T-cell (primary cell): ENCODE results near the gene BACE1. TPM values are rescaled to one million over a fixed set of nuclear protein-coding genes. Genes with fewer than 3 reads are reported as not detected.

ENCODE experiments used
- ATAC-seq, 4 experiments: fragments of 200-7000 bp in 3 of 4; fragments of 150-1000 bp in 1 of 4; cut with Tn5 transposase; replicated peaks in 1 of 4; 1 replicate in 3 of 4; 2 replicates in 1 of 4; pipeline ENCODE4 v1.10.0; 2021; ENCODE audit warnings: moderate library complexity in 3 of 4, mild to moderate bottlenecking in 2 of 4, moderate number of reproducible peaks in 1 of 4
- CTCF ChIA-PET, 2 donors: fragments of 300-600 bp; sonication (Branson Sonifier 250); formaldehyde crosslinking; loops; one replicate each; lab custom pipeline; 2022; ENCODE audit warnings: antibody characterized with exemption in 2 of 2; lab: Charles Lee
- POLR2A ChIA-PET, 2 donors: fragments of 300-600 bp; sonication (Branson Sonifier 250); formaldehyde crosslinking; loops; one replicate each; lab custom pipeline; 2022; ENCODE audit warnings: antibody characterized with exemption in 2 of 2; lab: Charles Lee
- DNase-seq, 35 experiments: peaks; one replicate each; pipeline versions ENCODE4 v3.0.0 to v3.0.0-alpha.2; 2013 to 2023
- H3K27ac ChIP-seq: one replicate; pipeline ENCODE4 v1.5.1; 2013; ENCODE audit warnings: low read length
- H3K27me3 ChIP-seq, 2 experiments: replicated peaks in 1 of 2; 1 replicate in 1 of 2; 2 replicates in 1 of 2; pipeline versions ENCODE4 v1.6.1 to v1.7.0; 2013; ENCODE audit warnings: low read length in 1 of 2, mixed read lengths in 1 of 2; ENCODE audit not compliant: control insufficient read depth in 2 of 2, insufficient read depth in 2 of 2; ENCODE audit errors: extremely low read depth in 1 of 2
- H3K36me3 ChIP-seq, 2 donors: 1 replicate in 1 of 2; 2 replicates in 1 of 2; pipeline versions ENCODE4 v1.6.1 to v1.7.0; 2013; ENCODE audit warnings: low read length in 1 of 2; ENCODE audit not compliant: control insufficient read depth in 2 of 2, insufficient read depth in 1 of 2; ENCODE audit errors: extremely low read depth in 1 of 2
- H3K4me1 ChIP-seq, 2 experiments: 1 replicate in 1 of 2; 2 replicates in 1 of 2; pipeline versions ENCODE4 v1.6.1 to v1.7.0; 2013; ENCODE audit warnings: low read length in 2 of 2, mixed read lengths in 1 of 2; ENCODE audit not compliant: insufficient read depth in 2 of 2, control insufficient read depth in 1 of 2; ENCODE audit errors: extremely low read depth in 1 of 2
- H3K4me3 ChIP-seq, 2 donors: 1 replicate in 1 of 2; 2 replicates in 1 of 2; pipeline versions ENCODE4 v1.5.1 to v1.7.0; 2013; ENCODE audit warnings: mild to moderate bottlenecking in 2 of 2, low read length in 1 of 2, moderate library complexity in 1 of 2; ENCODE audit not compliant: control insufficient read depth in 1 of 2; ENCODE audit errors: extremely low read depth in 1 of 2
- H3K9me3 ChIP-seq: 2 replicates; pipeline ENCODE4 v1.7.0; 2013
- H3K27ac Mint-ChIP-seq, 2 donors: one replicate each; pipeline ENCODE4 v1.8.0; 2020 to 2021; ENCODE audit warnings: mild to moderate bottlenecking in 2 of 2, mixed read lengths in 2 of 2
- H3K27me3 Mint-ChIP-seq, 2 donors: one replicate each; pipeline ENCODE4 v1.8.0; 2021 to 2022; ENCODE audit warnings: mixed read lengths in 2 of 2
- H3K36me3 Mint-ChIP-seq: one replicate; pipeline ENCODE4 v1.8.0; 2021; ENCODE audit warnings: mixed read lengths
- H3K4me1 Mint-ChIP-seq, 3 donors: one replicate each; pipeline ENCODE4 v1.8.0; 2020 to 2022; ENCODE audit warnings: mixed read lengths in 3 of 3, mild to moderate bottlenecking in 1 of 3
- H3K4me3 Mint-ChIP-seq, 3 donors: one replicate each; pipeline ENCODE4 v1.8.0; 2020 to 2022; ENCODE audit warnings: mild to moderate bottlenecking in 3 of 3, mixed read lengths in 3 of 3, moderate library complexity in 3 of 3
- H3K9me3 Mint-ChIP-seq, 3 donors: one replicate each; pipeline ENCODE4 v1.8.0; 2020 to 2022; ENCODE audit warnings: mixed read lengths in 3 of 3
- WGBS: methylation state at CpG from one replicate; pipeline ENCODE4 v1.1.5; 2013; ENCODE audit warnings: missing lambda C conversion rate; ENCODE audit not compliant: insufficient coverage; 5-methylcytosine and 5-hydroxymethylcytosine counted together
- total RNA-seq, 35 experiments: library from RNA in 6 of 35; stranded (reverse) in 6 of 35; fragments of 120-200 nt in 1 of 35; gene quantifications; one replicate each; pipeline versions ENCODE4 v1.2.1 to v1.2.4 and lab custom pipeline; 2013 to 2026

BACE1 gene
- total RNA-seq, 5 donors from 2014 or later (not counting 1 experiment from before 2014, with no cell fraction given), result 1.3 to 2.3 (median 1.9) TPM

- Mint-ChIP-seq H3K27ac (peak overlapping the region in 1 of 2 donors; percentile 19), H3K4me1 (peaks cover 10 to 59% (median 37%) of the 10 kb centered on the region in 3 donors), H3K36me3 (peaks cover 68% of the 10 kb centered on the region), H3K9me3 (no peaks in the 10 kb centered on the region), H3K27me3 (no peaks in the 10 kb centered on the region), H3K4me3 (no peak overlapping the region)
- WGBS, result no CpG with 5 or more reads among the region's 2 CpGs
- CTCF ChIA-PET, result no interaction called here
- H3K36me3 ChIP-seq, result peaks cover 24 to 50% of the 10 kb centered on the region in 2 donors
- no peak overlapping the region for H3K4me3 ChIP-seq
- H3K9me3 ChIP-seq, result no peaks in the 10 kb centered on the region
- H3K27me3 ChIP-seq, result no peaks in the 10 kb centered on the region
- H3K27ac ChIP-seq, result no peak overlapping the region
- no peak for DNase-seq
- peaks cover 2 to 24% of the 10 kb centered on the region in 2 experiments for H3K4me1 ChIP-seq
- POLR2A ChIA-PET, result no interaction called here
- ATAC-seq, result no peak
Observed at GRCh38 chr11:117284053-117284452, 32.0 kb downstream of the BACE1 start.

GRCh38 chr11:117282956-117283355 is 33.1 kb downstream of the BACE1 start:
- Histone ChIP-seq H3K4me3 (no peak overlapping the region), H3K9me3 (no peaks in the 10 kb centered on the region), H3K4me1 (peaks cover 2 to 30% of the 10 kb centered on the region in 2 experiments), H3K36me3 (peaks cover 21 to 45% of the 10 kb centered on the region in 2 donors), H3K27ac (no peak overlapping the region), H3K27me3 (no peaks in the 10 kb centered on the region)
- Mint-ChIP-seq H3K27ac (peak overlapping the region in 1 of 2 donors; percentile 77), H3K36me3 (peaks cover 59% of the 10 kb centered on the region), H3K27me3 (no peaks in the 10 kb centered on the region), H3K4me3 (no peak overlapping the region), H3K4me1 (peaks cover 15 to 64% (median 39%) of the 10 kb centered on the region in 3 donors), H3K9me3 (no peaks in the 10 kb centered on the region)
- ChIA-PET CTCF (no interaction called here), POLR2A (no interaction called here)
- no CpG with 5 or more reads among the region's 3 CpGs for WGBS
- DNase-seq (no peak), ATAC-seq (no peak)

- H3K9me3 Mint-ChIP-seq, result no peaks in the 10 kb centered on the region
- H3K4me3 Mint-ChIP-seq, result peak overlapping the region in 2 of 3 donors; percentile 68 to 71
- H3K27ac ChIP-seq, result no peak overlapping the region
- peak overlapping the region; percentile 72 to 99 for H3K27ac Mint-ChIP-seq
- peaks cover 2 to 27% of the 10 kb centered on the region in 2 experiments for H3K4me1 ChIP-seq
- peaks cover 58% of the 10 kb centered on the region for H3K36me3 Mint-ChIP-seq
- ChIA-PET POLR2A (no interaction called here), CTCF (no interaction called here)
- H3K27me3 Mint-ChIP-seq, result no peaks in the 10 kb centered on the region
- ATAC-seq, result no peak
- WGBS, result 94% methylated on average over 5 of the region's 7 CpGs
- no peaks in the 10 kb centered on the region for H3K27me3 ChIP-seq
- H3K4me1 Mint-ChIP-seq, result peaks cover 15 to 57% (median 35%) of the 10 kb centered on the region in 3 donors
- H3K4me3 ChIP-seq, result no peak overlapping the region
- H3K36me3 ChIP-seq, result peaks cover 19 to 43% of the 10 kb centered on the region in 2 donors
- no peaks in the 10 kb centered on the region for H3K9me3 ChIP-seq
- no peak for DNase-seq
Observed at GRCh38 chr11:117281869-117282268, 34.2 kb downstream of the BACE1 start.

- no peak for DNase-seq
Observed at GRCh38 chr11:117281159-117281558, 34.9 kb downstream of the BACE1 start.

GRCh38 chr11:117279711-117280376 is 36.2 kb downstream of the BACE1 start:
- H3K9me3 ChIP-seq, result no peaks in the 10 kb centered on the region
- H3K4me1 ChIP-seq, result peaks cover 2 to 27% of the 10 kb centered on the region in 2 experiments
- peaks cover 24 to 65% (median 47%) of the 10 kb centered on the region in 3 donors for H3K4me1 Mint-ChIP-seq
- no peaks in the 10 kb centered on the region for H3K27me3 Mint-ChIP-seq
- no peaks in the 10 kb centered on the region for H3K9me3 Mint-ChIP-seq
- H3K36me3 Mint-ChIP-seq, result peaks cover 48% of the 10 kb centered on the region
- peak overlapping the region; percentile 92 to 99 for H3K27ac Mint-ChIP-seq
- no CpG with 5 or more reads among the region's 4 CpGs for WGBS
- H3K27me3 ChIP-seq, result no peaks in the 10 kb centered on the region
- ChIA-PET POLR2A (no interaction called here), CTCF (no interaction called here)
- peak; percentile 55 to 90 (median 76) for ATAC-seq
- H3K4me3 Mint-ChIP-seq, result peak overlapping the region; percentile 68 to 75 (median 71)
- H3K27ac ChIP-seq, result peak overlapping the region; percentile 63
- H3K36me3 ChIP-seq, result peaks cover 19 to 36% of the 10 kb centered on the region in 2 donors
- peak overlapping the region in 1 of 2 donors; percentile 45 for H3K4me3 ChIP-seq
- peak in 1 of 35 experiments; percentile 24 for DNase-seq

More at GRCh38 chr11:117281159-117281558, 34.9 kb downstream of the BACE1 start:
- Mint-ChIP-seq H3K27me3 (no peaks in the 10 kb centered on the region), H3K36me3 (peaks cover 52% of the 10 kb centered on the region), H3K4me1 (peaks cover 15 to 52% (median 35%) of the 10 kb centered on the region in 3 donors), H3K27ac (peak overlapping the region; percentile 92 to 99), H3K9me3 (no peaks in the 10 kb centered on the region), H3K4me3 (peak overlapping the region; percentile 68 to 75 (median 71))
- peaks cover 2 to 27% of the 10 kb centered on the region in 2 experiments for H3K4me1 ChIP-seq
- no peaks in the 10 kb centered on the region for H3K27me3 ChIP-seq
- 96% methylated on average over 6 of the region's 6 CpGs for WGBS
- CTCF ChIA-PET, result no interaction called here
- no peak for ATAC-seq
- no peaks in the 10 kb centered on the region for H3K9me3 ChIP-seq
- no peak overlapping the region for H3K27ac ChIP-seq
- POLR2A ChIA-PET, result no interaction called here
- H3K4me3 ChIP-seq, result peak overlapping the region in 1 of 2 donors; percentile 16
- peaks cover 19 to 43% of the 10 kb centered on the region in 2 donors for H3K36me3 ChIP-seq

GRCh38 chr11:117278347-117278746 is 37.7 kb downstream of the BACE1 start:
- Histone ChIP-seq H3K9me3 (no peaks in the 10 kb centered on the region), H3K27ac (peak overlapping the region; percentile 21), H3K4me1 (peaks cover 2 to 32% of the 10 kb centered on the region in 2 experiments), H3K36me3 (peaks cover 14 to 22% of the 10 kb centered on the region in 2 donors), H3K27me3 (no peaks in the 10 kb centered on the region), H3K4me3 (no peak overlapping the region)
- ChIA-PET CTCF (no interaction called here), POLR2A (no interaction called here)
- no CpG with 5 or more reads among the region's 2 CpGs for WGBS
- Mint-ChIP-seq H3K9me3 (peaks cover 0 to 3% (median 0%) of the 10 kb centered on the region in 3 donors), H3K4me3 (no peak overlapping the region), H3K36me3 (peaks cover 44% of the 10 kb centered on the region), H3K4me1 (peaks cover 30 to 69% (median 47%) of the 10 kb centered on the region in 3 donors), H3K27me3 (no peaks in the 10 kb centered on the region), H3K27ac (peak overlapping the region; percentile 82 to 90)
- DNase-seq (no peak), ATAC-seq (no peak)
